ENCODE data around the gene SPATA13.

The SPATA13 gene

GRCh38 chr13:24179486-24179850 lies 18.9 kb downstream of the SPATA13 start:
- TF ChIP-seq CTCF (IDR thresholded peaks at IDR 0.05; ENCODE audit: insufficient read depth, low read length, poor library complexity, severe bottlenecking): no peak
- no peak for TF ChIP-seq EZH2phosphoT487 (conservative IDR thresholded peaks at IDR 0.05; ENCODE audit: low read length)
- Histone ChIP-seq H3K27ac (ENCODE audit: low read depth, low read length) (no peak overlapping the region), H3K4me3 (ENCODE audit: insufficient read depth, low read length, poor library complexity, severe bottlenecking) (no peak overlapping the region), H2AFZ (ENCODE audit: low read depth, low read length, severe bottlenecking) (no peak overlapping the region), H3F3A (ENCODE audit: insufficient read depth) (no peaks in the 10 kb centered on the region), H3K36me3 (ENCODE audit: low read length) (no peaks in the 10 kb centered on the region), H4K20me1 (ENCODE audit: low read depth, low read length) (no peaks in the 10 kb centered on the region), H3K9me2 (replicated peaks; ENCODE audit: insufficient read depth, low read length) (no peaks in the 10 kb centered on the region), H3K9ac (ENCODE audit: low read length) (no peak overlapping the region), H3K27me3 (ENCODE audit: low read length) (no peaks in the 10 kb centered on the region), H3K79me2 (ENCODE audit: insufficient read depth, low read length) (no peaks in the 10 kb centered on the region), H3K4me2 (ENCODE audit: low read depth, low read length, poor library complexity, severe bottlenecking) (no peak overlapping the region), H3K9me3 (ENCODE audit: insufficient read depth, low read length) (0 out of 2 replicates have a peak, but pooled peaks cover 2% of the 10 kb centered on the region)

DNA sequence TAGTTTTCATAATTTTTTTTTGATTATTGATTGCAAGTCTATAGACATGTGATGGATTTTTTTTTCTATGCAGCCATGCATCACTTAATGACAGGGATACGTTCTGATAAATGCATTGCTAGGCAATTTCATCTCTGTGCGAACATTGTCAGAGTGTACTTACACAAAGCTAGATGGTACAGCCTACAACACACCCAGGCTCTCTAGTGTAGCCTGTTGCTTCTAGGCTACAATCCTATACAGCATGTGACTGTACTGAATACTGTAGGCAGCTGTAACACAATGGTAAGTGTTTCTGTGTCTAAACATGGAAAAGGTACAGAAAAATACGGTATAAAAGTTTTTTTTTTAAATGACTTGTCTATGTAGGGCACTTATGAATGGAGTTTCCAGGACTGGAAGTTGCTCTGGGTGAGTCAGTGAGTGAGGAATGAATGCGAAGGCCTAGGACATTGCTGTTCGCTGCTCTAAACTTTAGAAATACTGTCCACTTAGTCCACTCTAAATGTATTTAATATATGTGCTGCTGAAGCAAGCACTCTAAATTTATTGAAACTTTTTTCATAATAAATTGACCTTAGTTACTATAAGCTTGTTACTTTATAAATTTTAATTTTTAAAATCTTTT lies 20.3 kb downstream of the SPATA13 start:
- no peaks in the 10 kb centered on the region for H3K79me2 ChIP-seq (ENCODE audit: insufficient read depth, low read length)
- H3K9me3 ChIP-seq (ENCODE audit: insufficient read depth, low read length): 0 out of 2 replicates have a peak, but pooled peaks cover 2% of the 10 kb centered on the region
- no peak overlapping the region for H2AFZ ChIP-seq (ENCODE audit: low read depth, low read length, severe bottlenecking)
- H3K9me2 ChIP-seq (replicated peaks; ENCODE audit: insufficient read depth, low read length): no peaks in the 10 kb centered on the region
- H3K9ac ChIP-seq (ENCODE audit: low read length): no peak overlapping the region
- H3K36me3 ChIP-seq (ENCODE audit: low read length): no peaks in the 10 kb centered on the region
- H3K4me3 ChIP-seq (ENCODE audit: insufficient read depth, low read length, poor library complexity, severe bottlenecking): no peak overlapping the region
- H3K27ac ChIP-seq (ENCODE audit: low read depth, low read length): no peak overlapping the region
- no peaks in the 10 kb centered on the region for H4K20me1 ChIP-seq (ENCODE audit: low read depth, low read length)
- H3K27me3 ChIP-seq (ENCODE audit: low read length): no peaks in the 10 kb centered on the region
- H3F3A ChIP-seq (ENCODE audit: insufficient read depth): no peaks in the 10 kb centered on the region
- TF ChIP-seq CTCF (IDR thresholded peaks at IDR 0.05; ENCODE audit: insufficient read depth, low read length, poor library complexity, severe bottlenecking) (no peak), EZH2phosphoT487 (conservative IDR thresholded peaks at IDR 0.05; ENCODE audit: low read length) (no peak)
- H3K4me2 ChIP-seq (ENCODE audit: low read depth, low read length, poor library complexity, severe bottlenecking): no peak overlapping the region

DNA sequence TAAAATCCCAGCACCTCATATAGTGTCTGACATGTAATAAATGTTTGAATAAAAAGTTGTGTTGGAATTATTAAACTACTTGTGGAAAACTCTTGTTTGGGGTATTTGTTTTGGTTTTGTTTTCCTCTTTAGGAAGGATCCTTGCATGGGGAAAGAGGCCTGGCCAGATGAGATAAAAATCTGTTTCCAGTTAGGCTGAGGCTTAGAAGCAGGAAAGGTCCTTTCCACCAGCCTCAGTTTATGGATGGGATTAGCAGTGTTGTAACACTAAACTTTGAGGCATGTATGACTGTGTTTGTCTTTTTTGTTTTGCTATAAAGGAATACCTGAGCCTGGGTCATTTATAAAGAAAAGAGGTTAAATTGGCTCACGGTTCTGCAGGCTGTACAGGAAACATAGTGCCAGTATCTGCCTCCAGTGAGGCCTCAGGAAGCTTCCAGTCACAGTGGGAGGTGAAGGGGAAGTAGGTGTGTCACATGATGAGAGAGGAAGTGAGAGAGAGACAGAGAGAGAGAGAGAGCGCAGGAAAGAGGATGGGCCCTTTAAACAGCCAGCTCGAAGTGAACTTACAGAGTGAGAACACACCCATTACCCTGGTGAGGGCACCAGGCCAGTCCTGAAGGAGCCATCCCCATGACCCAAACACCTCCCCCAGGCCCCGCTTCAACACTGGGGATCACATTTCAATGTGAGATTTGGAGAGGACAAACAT lies 21.6 kb downstream of the SPATA13 start:
- no peaks in the 10 kb centered on the region for H4K20me1 ChIP-seq (ENCODE audit: low read depth, low read length)
- H3K27ac ChIP-seq (ENCODE audit: low read depth, low read length): no peak overlapping the region
- H3K79me2 ChIP-seq (ENCODE audit: insufficient read depth, low read length): no peaks in the 10 kb centered on the region
- no peak overlapping the region for H2AFZ ChIP-seq (ENCODE audit: low read depth, low read length, severe bottlenecking)
- 0 out of 2 replicates have a peak, but pooled peaks cover 2% of the 10 kb centered on the region for H3K9me3 ChIP-seq (ENCODE audit: insufficient read depth, low read length)
- H3K27me3 ChIP-seq (ENCODE audit: low read length): no peaks in the 10 kb centered on the region
- TF ChIP-seq CTCF (IDR thresholded peaks at IDR 0.05; ENCODE audit: insufficient read depth, low read length, poor library complexity, severe bottlenecking): no peak
- no peak for TF ChIP-seq EZH2phosphoT487 (conservative IDR thresholded peaks at IDR 0.05; ENCODE audit: low read length)
- H3K9me2 ChIP-seq (replicated peaks; ENCODE audit: insufficient read depth, low read length): no peaks in the 10 kb centered on the region
- H3F3A ChIP-seq (ENCODE audit: insufficient read depth): no peaks in the 10 kb centered on the region
- no peak overlapping the region for H3K4me3 ChIP-seq (ENCODE audit: insufficient read depth, low read length, poor library complexity, severe bottlenecking)
- H3K4me2 ChIP-seq (ENCODE audit: low read depth, low read length, poor library complexity, severe bottlenecking): no peak overlapping the region
- H3K36me3 ChIP-seq (ENCODE audit: low read length): no peaks in the 10 kb centered on the region
- H3K9ac ChIP-seq (ENCODE audit: low read length): no peak overlapping the region
